DOHH2 (cell line): ENCODE measurements around the gene DHX38.

Source experiments
- EZH2phosphoT487 ChIP-seq: fragments of 200-600 bp; sonication (generic); IDR thresholded peaks from 2 replicates; pipeline ENCODE4 v1.6.1; 2017; ENCODE audit warnings: borderline replicate concordance, mild to moderate bottlenecking, antibody characterized with exemption, low read length, moderate library complexity, mixed read lengths
- TF ChIP-seq, protein P1 (sequence below): fragments of 200-600 bp; sonication (generic); IDR thresholded peaks from one replicate; pipeline ENCODE4 v1.5.1; 2014; ENCODE audit warnings: antibody characterized with exemption, mild to moderate bottlenecking, low read depth, low read length; ENCODE audit not compliant: poor library complexity, severe bottlenecking

DNA sequence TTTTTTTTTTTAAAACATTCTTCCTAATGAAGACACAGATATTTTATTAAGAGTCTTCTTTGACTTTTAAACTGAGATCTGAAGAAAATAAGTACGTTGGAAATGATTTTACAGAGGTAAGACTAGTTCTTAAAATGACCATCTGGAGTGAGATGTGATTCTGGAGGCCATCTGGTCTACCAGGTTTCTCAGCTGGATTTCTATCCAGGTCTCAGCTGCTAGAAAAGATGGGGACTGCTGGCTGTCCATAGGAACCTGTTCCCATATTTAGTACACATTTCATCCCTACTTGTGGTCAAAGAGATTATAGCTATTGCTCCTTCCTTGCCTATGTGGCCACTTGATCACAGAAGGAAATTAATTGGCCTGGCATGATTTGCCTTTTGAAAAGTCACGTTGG, 66.2 kb downstream of the DHX38 start:
- TF ChIP-seq, protein P1, sequence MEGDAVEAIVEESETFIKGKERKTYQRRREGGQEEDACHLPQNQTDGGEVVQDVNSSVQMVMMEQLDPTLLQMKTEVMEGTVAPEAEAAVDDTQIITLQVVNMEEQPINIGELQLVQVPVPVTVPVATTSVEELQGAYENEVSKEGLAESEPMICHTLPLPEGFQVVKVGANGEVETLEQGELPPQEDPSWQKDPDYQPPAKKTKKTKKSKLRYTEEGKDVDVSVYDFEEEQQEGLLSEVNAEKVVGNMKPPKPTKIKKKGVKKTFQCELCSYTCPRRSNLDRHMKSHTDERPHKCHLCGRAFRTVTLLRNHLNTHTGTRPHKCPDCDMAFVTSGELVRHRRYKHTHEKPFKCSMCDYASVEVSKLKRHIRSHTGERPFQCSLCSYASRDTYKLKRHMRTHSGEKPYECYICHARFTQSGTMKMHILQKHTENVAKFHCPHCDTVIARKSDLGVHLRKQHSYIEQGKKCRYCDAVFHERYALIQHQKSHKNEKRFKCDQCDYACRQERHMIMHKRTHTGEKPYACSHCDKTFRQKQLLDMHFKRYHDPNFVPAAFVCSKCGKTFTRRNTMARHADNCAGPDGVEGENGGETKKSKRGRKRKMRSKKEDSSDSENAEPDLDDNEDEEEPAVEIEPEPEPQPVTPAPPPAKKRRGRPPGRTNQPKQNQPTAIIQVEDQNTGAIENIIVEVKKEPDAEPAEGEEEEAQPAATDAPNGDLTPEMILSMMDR, result no peak
- TF ChIP-seq EZH2phosphoT487, result no peak
